Measurements from ENCODE around the gene ADCK1. TPM values are rescaled to one million over a fixed set of nuclear protein-coding genes. Genes with fewer than 3 reads are reported as not detected.

The ADCK1 gene
- total RNA-seq, 2 donors from 2014 or later: 9.6 to 10.1 TPM

DNA sequence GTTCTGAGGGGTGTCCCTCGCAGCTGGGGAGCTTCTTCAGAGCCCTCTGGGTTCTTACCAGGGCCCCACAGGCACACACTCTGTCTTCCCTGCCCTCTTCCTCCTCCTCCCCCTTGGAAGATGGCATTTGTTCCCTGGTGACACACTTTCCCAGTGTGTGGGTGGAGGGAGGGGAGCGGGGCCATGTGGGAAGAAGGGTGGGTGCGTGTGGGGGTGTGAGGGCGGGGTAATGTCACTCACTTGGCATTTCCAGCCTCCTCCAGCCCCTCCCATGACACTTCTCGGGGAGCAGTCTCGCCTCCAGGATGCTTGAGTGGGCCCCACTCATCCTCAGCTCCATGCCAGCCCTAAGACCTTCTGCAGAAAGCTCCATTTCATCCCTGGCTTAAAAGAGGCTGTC lies 61.3 kb downstream of the ADCK1 start:
- whole genome bisulfite sequencing: 84% methylated on average over 6 of the region's 6 CpGs
- Histone ChIP-seq H3K4me3 (no peak overlapping the region), H3K4me1 (replicated peaks) (no peaks in the 10 kb centered on the region), H3K27me3 (replicated peaks; ENCODE audit: insufficient read depth) (no peaks in the 10 kb centered on the region), H3K27ac (no peak overlapping the region), H3K9me3 (no peaks in the 10 kb centered on the region), H3K36me3 (no peaks in the 10 kb centered on the region)
- TF ChIP-seq POLR2A (IDR thresholded peaks at IDR 0.05) (no peak), POLR2AphosphoS5 (IDR thresholded peaks at IDR 0.05) (no peak)
- TF ChIP-seq, protein P1, sequence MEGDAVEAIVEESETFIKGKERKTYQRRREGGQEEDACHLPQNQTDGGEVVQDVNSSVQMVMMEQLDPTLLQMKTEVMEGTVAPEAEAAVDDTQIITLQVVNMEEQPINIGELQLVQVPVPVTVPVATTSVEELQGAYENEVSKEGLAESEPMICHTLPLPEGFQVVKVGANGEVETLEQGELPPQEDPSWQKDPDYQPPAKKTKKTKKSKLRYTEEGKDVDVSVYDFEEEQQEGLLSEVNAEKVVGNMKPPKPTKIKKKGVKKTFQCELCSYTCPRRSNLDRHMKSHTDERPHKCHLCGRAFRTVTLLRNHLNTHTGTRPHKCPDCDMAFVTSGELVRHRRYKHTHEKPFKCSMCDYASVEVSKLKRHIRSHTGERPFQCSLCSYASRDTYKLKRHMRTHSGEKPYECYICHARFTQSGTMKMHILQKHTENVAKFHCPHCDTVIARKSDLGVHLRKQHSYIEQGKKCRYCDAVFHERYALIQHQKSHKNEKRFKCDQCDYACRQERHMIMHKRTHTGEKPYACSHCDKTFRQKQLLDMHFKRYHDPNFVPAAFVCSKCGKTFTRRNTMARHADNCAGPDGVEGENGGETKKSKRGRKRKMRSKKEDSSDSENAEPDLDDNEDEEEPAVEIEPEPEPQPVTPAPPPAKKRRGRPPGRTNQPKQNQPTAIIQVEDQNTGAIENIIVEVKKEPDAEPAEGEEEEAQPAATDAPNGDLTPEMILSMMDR (IDR thresholded peaks at IDR 0.05): no peak
- intact Hi-C loops (cut with DNase I): loop anchor here (5.0 to 10.0 kb wide), 2 partner anchors 706 to 974 kb away; no protein-coding TSS in a partner anchor
- DNase-seq (ENCODE audit: low spot score): no peak

DNA sequence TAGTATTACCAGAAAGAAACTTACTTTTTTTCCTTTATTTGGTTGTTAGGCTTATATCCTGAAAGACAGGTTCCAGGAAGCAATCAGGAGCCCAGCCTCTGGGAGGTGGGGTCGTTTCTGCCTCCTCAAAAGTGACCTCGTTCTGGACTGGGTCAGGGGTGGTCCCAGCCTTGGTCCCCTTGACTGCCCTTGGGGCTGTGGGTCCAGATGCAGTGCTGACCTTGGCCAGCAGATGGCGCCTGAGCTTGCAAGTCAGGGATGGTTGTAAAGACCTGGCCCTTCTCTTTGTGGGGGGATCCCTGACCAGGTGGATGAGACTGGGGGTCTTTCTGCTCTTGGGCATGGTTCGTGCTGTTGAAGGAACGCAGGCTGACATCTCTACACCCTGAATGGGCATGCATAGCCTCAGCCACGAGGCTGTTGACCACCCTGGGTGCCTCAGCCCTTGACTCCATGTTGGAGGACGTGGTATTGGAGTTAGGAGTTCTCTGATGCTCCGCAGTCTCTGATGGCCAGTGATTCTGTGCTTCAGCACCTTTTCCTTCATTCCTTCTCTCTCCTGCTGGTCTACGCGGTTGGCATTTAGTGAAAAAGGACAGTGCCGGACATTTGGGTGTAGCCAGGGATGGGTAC lies 62.4 kb downstream of the ADCK1 start:
- H3K27me3 ChIP-seq (replicated peaks; ENCODE audit: insufficient read depth): no peaks in the 10 kb centered on the region
- H3K4me3 ChIP-seq: no peak overlapping the region
- no peaks in the 10 kb centered on the region for H3K36me3 ChIP-seq
- DNase-seq (ENCODE audit: low spot score): peak; percentile 43
- no peaks in the 10 kb centered on the region for H3K9me3 ChIP-seq
- intact Hi-C loops (cut with DNase I): loop anchor here (5.0 to 10.0 kb wide), 2 partner anchors 705 to 973 kb away; no protein-coding TSS in a partner anchor
- H3K27ac ChIP-seq: no peak overlapping the region
- TF ChIP-seq, protein P1 (IDR thresholded peaks at IDR 0.05): peak; percentile 75 to 87 (median 86)
- no peak for TF ChIP-seq POLR2A (IDR thresholded peaks at IDR 0.05)
- WGBS: 65% methylated on average over 11 of the region's 11 CpGs
- H3K4me1 ChIP-seq (replicated peaks): no peaks in the 10 kb centered on the region

DNA sequence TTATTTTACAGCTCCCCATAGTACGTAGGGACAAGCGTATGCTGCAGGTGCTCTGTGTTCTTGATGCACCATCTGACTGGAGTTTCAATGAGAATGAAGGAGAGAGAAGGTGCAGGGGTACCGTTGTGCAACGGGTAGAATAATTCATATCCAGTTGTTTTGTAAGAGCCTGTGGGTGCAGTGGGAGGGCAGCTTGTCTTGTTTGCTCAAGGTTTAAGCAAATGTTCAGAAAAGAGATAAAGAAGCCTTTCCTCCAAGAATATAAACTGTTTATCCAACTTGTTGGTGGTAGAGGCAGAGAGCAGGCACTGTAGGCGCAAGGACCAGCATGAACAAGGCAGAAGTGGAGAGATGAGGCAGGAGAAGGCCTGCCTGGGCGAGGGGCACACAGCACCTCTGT lies 64.2 kb downstream of the ADCK1 start:
- Histone ChIP-seq H3K27ac (no peak overlapping the region), H3K9me3 (no peaks in the 10 kb centered on the region), H3K4me1 (replicated peaks) (no peaks in the 10 kb centered on the region), H3K4me3 (no peak overlapping the region), H3K27me3 (replicated peaks; ENCODE audit: insufficient read depth) (no peaks in the 10 kb centered on the region), H3K36me3 (no peaks in the 10 kb centered on the region)
- TF ChIP-seq, protein P1 (IDR thresholded peaks at IDR 0.05): no peak
- TF ChIP-seq POLR2AphosphoS5 (IDR thresholded peaks at IDR 0.05) (no peak), POLR2A (IDR thresholded peaks at IDR 0.05) (no peak)
- intact Hi-C loops (cut with DNase I): loop anchor here (5.0 to 10.0 kb wide), 2 partner anchors 703 to 971 kb away; no protein-coding TSS in a partner anchor
- 81% methylated on average over 6 of the region's 6 CpGs for WGBS
- DNase-seq (ENCODE audit: low spot score): no peak

DNA sequence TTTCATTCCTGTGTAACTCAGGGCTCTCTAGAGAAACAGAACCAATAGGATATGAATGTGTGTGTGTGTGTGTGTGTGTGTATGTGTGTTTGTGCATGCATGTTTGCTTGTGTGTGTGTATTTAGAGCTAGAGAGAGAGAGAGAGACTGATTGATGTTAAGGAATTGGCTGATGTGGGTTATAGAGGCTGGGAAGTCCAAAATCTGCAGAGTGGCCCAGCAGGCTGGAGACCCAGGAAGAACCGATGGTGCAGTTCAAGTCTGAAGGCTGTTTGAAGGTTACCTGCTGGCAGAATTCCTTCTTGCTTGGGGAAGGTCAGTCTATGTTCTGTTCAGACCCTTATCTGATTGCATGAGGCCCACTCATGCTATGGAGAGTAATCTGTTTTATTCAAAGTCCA lies 64.7 kb downstream of the ADCK1 start:
- TF ChIP-seq, protein P1 (IDR thresholded peaks at IDR 0.05): no peak
- TF ChIP-seq POLR2A (IDR thresholded peaks at IDR 0.05): no peak
- TF ChIP-seq POLR2AphosphoS5 (IDR thresholded peaks at IDR 0.05): no peak
- no peaks in the 10 kb centered on the region for H3K4me1 ChIP-seq (replicated peaks)
- H3K27ac ChIP-seq: no peak overlapping the region

DNA sequence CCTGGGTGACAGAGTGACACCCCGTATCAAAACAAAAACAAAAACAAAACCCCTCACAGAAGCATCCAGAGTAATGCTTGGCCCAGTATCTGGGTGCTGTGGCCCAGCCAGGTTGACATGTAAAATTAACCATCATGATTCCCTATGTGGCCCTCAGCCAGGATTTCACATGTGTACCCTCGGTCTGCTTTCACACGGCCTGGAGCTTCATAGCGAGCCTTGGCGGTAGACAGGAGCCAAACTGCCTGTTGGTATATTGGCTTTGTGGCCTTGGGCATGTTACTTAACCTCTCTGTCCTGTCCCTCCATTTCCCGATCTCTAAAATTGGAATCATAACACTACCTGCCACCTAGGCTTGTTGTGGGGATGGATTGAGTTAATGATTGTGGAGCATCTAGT lies 65.5 kb downstream of the ADCK1 start:
- TF ChIP-seq POLR2A (IDR thresholded peaks at IDR 0.05) (no peak), POLR2AphosphoS5 (IDR thresholded peaks at IDR 0.05) (no peak)
- TF ChIP-seq, protein P1 (IDR thresholded peaks at IDR 0.05): no peak
- Histone ChIP-seq H3K4me1 (replicated peaks) (no peaks in the 10 kb centered on the region), H3K4me3 (no peak overlapping the region), H3K27ac (no peak overlapping the region), H3K27me3 (replicated peaks; ENCODE audit: insufficient read depth) (no peaks in the 10 kb centered on the region), H3K36me3 (no peaks in the 10 kb centered on the region), H3K9me3 (no peaks in the 10 kb centered on the region)
- WGBS: 89% methylated on average over 6 of the region's 6 CpGs
- intact Hi-C loops (cut with DNase I): loop anchor here (10.0 kb wide), 1 partner anchor 969 kb away; no protein-coding TSS in a partner anchor
- no peak for DNase-seq (ENCODE audit: low spot score)

More for the DNA sequence above, 64.7 kb downstream of the ADCK1 start:
- DNase-seq (ENCODE audit: low spot score): no peak
- Histone ChIP-seq H3K27me3 (replicated peaks; ENCODE audit: insufficient read depth) (no peaks in the 10 kb centered on the region), H3K36me3 (no peaks in the 10 kb centered on the region), H3K9me3 (no peaks in the 10 kb centered on the region), H3K4me3 (no peak overlapping the region)
- intact Hi-C loops (cut with DNase I): loop anchor here (5.0 to 10.0 kb wide), 2 partner anchors 703 to 970 kb away; no protein-coding TSS in a partner anchor
- 86% methylated on average over 1 of the region's 1 CpG for WGBS
